A204.1 (cell line): ENCODE results near the gene TTC22.

Source experiments
- FAIRE-seq: peaks from 2 replicates; lab custom pipeline; 2012; peaks lifted over from hg19 to GRCh38; lab: Jason Lieb, UNC

TTC22 gene

GRCh38 chr1:54750596-54750995 lies 50.5 kb downstream of the TTC22 start:
- FAIRE-seq, result no peak

- FAIRE-seq, result no peak
These were observed 52.9 kb downstream of the TTC22 start for GRCh38 chr1:54748094-54748835.

GRCh38 chr1:54745864-54746263 lies 55.3 kb downstream of the TTC22 start:
- no peak for FAIRE-seq

GRCh38 chr1:54745274-54745673 lies 55.8 kb downstream of the TTC22 start:
- FAIRE-seq, result no peak

GRCh38 chr1:54744696-54745095 lies 56.4 kb downstream of the TTC22 start:
- no peak for FAIRE-seq

GRCh38 chr1:54743416-54744226 lies 57.5 kb downstream of the TTC22 start:
- FAIRE-seq, result no peak

GRCh38 chr1:54742282-54742681 lies 58.8 kb downstream of the TTC22 start:
- FAIRE-seq, result no peak

GRCh38 chr1:54741531-54741930 lies 59.6 kb downstream of the TTC22 start:
- no peak for FAIRE-seq

GRCh38 chr1:54738244-54738643 lies 62.9 kb downstream of the TTC22 start:
- no peak for FAIRE-seq

- no peak for FAIRE-seq
These were observed 64.4 kb downstream of the TTC22 start for GRCh38 chr1:54736685-54737084.
